ENCODE data around the gene RGPD4.

The RGPD4 gene

GRCh38 chr2:107931412-107931811 is 104.7 kb downstream of the RGPD4 start:
- no peak for DNase-seq

GRCh38 chr2:107932488-107932887 is 105.8 kb downstream of the RGPD4 start:
- DNase-seq: no peak

- DNase-seq: no peak
These were observed 106.3 kb downstream of the RGPD4 start for GRCh38 chr2:107932979-107933378.

- no peak for DNase-seq
These were observed 110.0 kb downstream of the RGPD4 start for GRCh38 chr2:107936433-107937359.
